ENCODE measurements around the gene CD226.
A peak's percentile ranks its signal among the peaks of the same experiment; 100 is the strongest.
"Not testable (repeated sequence)": the region's sequence is repeated elsewhere in the genome, so short reads cannot be mapped to it uniquely, and the experiment has no call there.

Gene CD226

GRCh38 chr18:69906765-69907164, 40.9 kb downstream of the CD226 start:
- DNase-seq = no peak

GRCh38 chr18:69900941-69901340, 46.7 kb downstream of the CD226 start:
- peak in 1 of 6 experiments; percentile 2 for DNase-seq

GRCh38 chr18:69899154-69899923, 48.3 kb downstream of the CD226 start:
- not testable (repeated sequence) for DNase-seq

- DNase-seq = peak in 2 of 6 experiments; percentile 23 to 33
These were observed 49.3 kb downstream of the CD226 start for GRCh38 chr18:69898241-69898861.

GRCh38 chr18:69897397-69898108, 50.1 kb downstream of the CD226 start:
- peak in 3 of 6 experiments; percentile 20 to 55 (median 43) for DNase-seq

GRCh38 chr18:69895066-69896047, 52.3 kb downstream of the CD226 start:
- no peak for DNase-seq

- DNase-seq = no peak
These were observed 53.2 kb downstream of the CD226 start for GRCh38 chr18:69894467-69894866.

GRCh38 chr18:69890558-69890957, 57.1 kb downstream of the CD226 start:
- DNase-seq = no peak

- DNase-seq = no peak
These were observed 58.7 kb downstream of the CD226 start for GRCh38 chr18:69889009-69889408.

- no peak for DNase-seq
These were observed 60.4 kb downstream of the CD226 start for GRCh38 chr18:69887256-69887655.

GRCh38 chr18:69885841-69886531, 61.7 kb downstream of the CD226 start:
- DNase-seq = no peak

GRCh38 chr18:69885355-69885754, 62.3 kb downstream of the CD226 start:
- no peak for DNase-seq

- DNase-seq = no peak
These were observed 63.9 kb downstream of the CD226 start for GRCh38 chr18:69883781-69884180.

GRCh38 chr18:69882965-69883668, 64.6 kb downstream of the CD226 start:
- no peak for DNase-seq

GRCh38 chr18:69880083-69880482, 67.6 kb downstream of the CD226 start:
- no peak for DNase-seq

GRCh38 chr18:69879051-69879450, 68.6 kb downstream of the CD226 start:
- DNase-seq = not testable (repeated sequence)

- DNase-seq = no peak
These were observed 69.3 kb downstream of the CD226 start for GRCh38 chr18:69878213-69878933.

- DNase-seq = no peak
These were observed 71.2 kb downstream of the CD226 start for GRCh38 chr18:69876490-69876889.

- DNase-seq = no peak
These were observed 73.6 kb downstream of the CD226 start for GRCh38 chr18:69874058-69874457.

GRCh38 chr18:69872661-69873060, 75.0 kb downstream of the CD226 start:
- DNase-seq = no peak

- no peak for DNase-seq
These were observed 76.3 kb downstream of the CD226 start for GRCh38 chr18:69871363-69871762.

Measured in stimulated activated naive CD4-positive, alpha-beta T cell (primary cell).